ENCODE results near the gene ZHX3.

Gene ZHX3

DNA sequence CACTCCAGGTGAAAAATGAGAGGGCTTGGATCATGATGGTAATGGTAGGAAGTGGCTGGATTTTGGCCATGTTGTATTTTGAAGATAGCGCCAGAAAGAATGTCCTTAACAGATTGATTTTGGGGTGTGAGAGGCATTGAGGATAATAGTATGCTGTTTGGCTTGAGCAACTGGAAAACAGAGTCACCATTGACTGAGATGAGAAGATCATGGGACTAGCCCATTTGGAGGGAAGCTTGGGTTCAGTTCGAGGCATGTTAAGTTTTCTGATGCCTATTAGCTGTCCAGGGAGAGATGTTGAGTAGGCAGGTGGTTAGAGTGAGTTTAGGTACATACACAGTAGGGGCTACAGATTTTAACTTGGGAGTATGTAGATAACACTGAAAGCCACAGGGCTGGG, 156.8 kb downstream of the ZHX3 start:
- TF ChIP-seq, protein P1, sequence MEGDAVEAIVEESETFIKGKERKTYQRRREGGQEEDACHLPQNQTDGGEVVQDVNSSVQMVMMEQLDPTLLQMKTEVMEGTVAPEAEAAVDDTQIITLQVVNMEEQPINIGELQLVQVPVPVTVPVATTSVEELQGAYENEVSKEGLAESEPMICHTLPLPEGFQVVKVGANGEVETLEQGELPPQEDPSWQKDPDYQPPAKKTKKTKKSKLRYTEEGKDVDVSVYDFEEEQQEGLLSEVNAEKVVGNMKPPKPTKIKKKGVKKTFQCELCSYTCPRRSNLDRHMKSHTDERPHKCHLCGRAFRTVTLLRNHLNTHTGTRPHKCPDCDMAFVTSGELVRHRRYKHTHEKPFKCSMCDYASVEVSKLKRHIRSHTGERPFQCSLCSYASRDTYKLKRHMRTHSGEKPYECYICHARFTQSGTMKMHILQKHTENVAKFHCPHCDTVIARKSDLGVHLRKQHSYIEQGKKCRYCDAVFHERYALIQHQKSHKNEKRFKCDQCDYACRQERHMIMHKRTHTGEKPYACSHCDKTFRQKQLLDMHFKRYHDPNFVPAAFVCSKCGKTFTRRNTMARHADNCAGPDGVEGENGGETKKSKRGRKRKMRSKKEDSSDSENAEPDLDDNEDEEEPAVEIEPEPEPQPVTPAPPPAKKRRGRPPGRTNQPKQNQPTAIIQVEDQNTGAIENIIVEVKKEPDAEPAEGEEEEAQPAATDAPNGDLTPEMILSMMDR (IDR thresholded peaks at IDR 0.05; ENCODE audit: insufficient read depth, low read length, missing control alignments) = no peak
- ChIA-PET POLR2A (interaction anchor here (0.8 kb wide), 1 partner anchor 16 kb away, joined by 3 read pairs; no protein-coding TSS in a partner anchor), CTCF (interaction anchor here (1.3 to 13.1 kb wide), 2 partner anchors 10 to 11 kb away, joined by 5 to 126 read pairs; no protein-coding TSS in a partner anchor)
- no peak overlapping the region for H3K4me3 ChIP-seq (ENCODE audit: low read depth, low read length)
- DNase-seq (ENCODE audit: low read depth, low spot score) = no peak

- CTCF ChIA-PET = interaction anchor here (1.2 to 13.1 kb wide), 4 partner anchors 12 to 252 kb away, joined by 3 to 126 read pairs (median 6); partner anchors contain the start of gene LPIN3
- TF ChIP-seq, protein P1 (IDR thresholded peaks at IDR 0.05; ENCODE audit: insufficient read depth, low read length, missing control alignments) = no peak
- POLR2A ChIA-PET = interaction anchor here (0.7 kb wide), 1 partner anchor 17 kb away, joined by 4 read pairs; no protein-coding TSS in a partner anchor
- no peak for DNase-seq (ENCODE audit: low read depth, low spot score)
- no peak overlapping the region for H3K4me3 ChIP-seq (ENCODE audit: low read depth, low read length)
Observed at GRCh38 chr20:41159547-41159946, 158.0 kb downstream of the ZHX3 start.

DNA sequence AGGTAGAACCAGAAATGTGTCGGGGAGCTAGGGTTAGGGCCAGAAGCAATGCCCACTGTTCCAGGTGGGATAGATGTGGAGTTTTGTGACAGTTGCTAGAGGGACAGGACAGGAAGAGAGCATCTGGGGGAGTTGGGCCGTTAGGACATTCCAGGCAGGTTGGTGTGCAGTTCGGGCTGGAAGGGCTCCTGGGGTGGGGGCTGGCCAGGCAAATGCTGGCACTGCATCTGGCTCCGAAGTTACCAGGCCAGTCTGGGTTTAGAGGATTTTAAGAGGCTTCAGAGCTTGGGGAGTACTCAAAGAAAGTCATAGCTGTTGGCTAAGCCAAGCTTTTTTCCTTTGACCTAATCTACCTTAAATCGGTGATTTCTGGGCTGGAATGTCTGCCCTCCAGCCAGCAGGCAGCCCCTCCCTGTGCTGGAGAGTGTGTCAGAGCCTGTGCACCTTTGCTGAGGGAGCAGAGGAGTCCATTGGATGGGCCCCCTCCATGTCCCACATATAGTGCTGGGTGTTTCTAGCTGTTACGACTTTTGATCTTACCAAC, 159.4 kb downstream of the ZHX3 start:
- TF ChIP-seq, protein P1 (IDR thresholded peaks at IDR 0.05; ENCODE audit: insufficient read depth, low read length, missing control alignments) = no peak
- CTCF ChIA-PET = interaction anchor here (0.6 to 13.1 kb wide), 10 partner anchors 9 to 190 kb away, joined by 3 to 126 read pairs (median 4); partner anchors contain the start of gene LPIN3
- H3K4me3 ChIP-seq (ENCODE audit: low read depth, low read length) = no peak overlapping the region
- POLR2A ChIA-PET = no interaction called here
- DNase-seq (ENCODE audit: low read depth, low spot score) = no peak

GRCh38 chr20:41155261-41155660, 162.3 kb downstream of the ZHX3 start:
- DNase-seq (ENCODE audit: low read depth, low spot score) = no peak
- CTCF ChIA-PET = interaction anchor here (1.2 to 13.1 kb wide), 6 partner anchors 8 to 185 kb away, joined by 3 to 126 read pairs (median 6); partner anchors contain the start of gene LPIN3
- TF ChIP-seq, protein P1 (IDR thresholded peaks at IDR 0.05; ENCODE audit: insufficient read depth, low read length, missing control alignments) = no peak
- POLR2A ChIA-PET = interaction anchor here (0.8 kb wide), 1 partner anchor 13 kb away, joined by 3 read pairs; no protein-coding TSS in a partner anchor
- no peak overlapping the region for H3K4me3 ChIP-seq (ENCODE audit: low read depth, low read length)

- TF ChIP-seq, protein P1 (IDR thresholded peaks at IDR 0.05; ENCODE audit: insufficient read depth, low read length, missing control alignments) = no peak
- ChIA-PET POLR2A (no interaction called here), CTCF (interaction anchor here (1.2 to 13.1 kb wide), 5 partner anchors 9 to 185 kb away, joined by 3 to 126 read pairs (median 9); partner anchors contain the start of gene LPIN3)
- no peak for DNase-seq (ENCODE audit: low read depth, low spot score)
- H3K4me3 ChIP-seq (ENCODE audit: low read depth, low read length) = no peak overlapping the region
Observed at GRCh38 chr20:41154436-41155176, 162.9 kb downstream of the ZHX3 start.

Measured in AG04449 (cell line).